ENCODE data around the gene MEIKIN.

The MEIKIN gene

GRCh38 chr5:131973089-131973712, 27.7 kb upstream of the MEIKIN start:
- no peak for DNase-seq

DNA sequence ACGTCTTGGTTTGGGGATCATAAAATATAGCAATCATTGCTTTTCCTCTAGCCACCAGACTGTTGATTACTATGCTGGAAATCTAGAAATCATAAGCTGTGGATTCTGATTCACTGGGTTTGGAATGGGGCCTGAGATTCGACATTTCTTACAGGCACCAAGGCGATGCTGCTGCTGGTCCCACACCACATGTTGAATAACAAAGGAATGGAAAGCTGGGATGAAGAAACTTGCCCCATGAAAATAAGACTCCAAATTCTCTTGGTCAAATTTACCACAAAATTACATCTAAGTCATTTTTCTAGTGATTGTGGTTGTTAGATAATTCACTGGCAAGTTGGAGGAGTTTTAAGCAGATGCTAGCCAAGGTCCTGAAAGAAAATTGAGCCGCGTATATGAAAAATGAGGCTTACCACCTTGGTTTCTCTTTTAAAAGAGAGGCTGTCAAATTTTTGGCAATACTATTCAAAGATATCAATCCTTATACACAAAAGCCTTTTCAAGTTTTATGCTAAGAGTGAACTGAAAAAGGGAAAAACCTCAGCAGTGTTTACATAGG, 23.0 kb upstream of the MEIKIN start:
- no peak for DNase-seq

GRCh38 chr5:131966551-131966950, 21.1 kb upstream of the MEIKIN start:
- DNase-seq = no peak

GRCh38 chr5:131965826-131966415, 20.5 kb upstream of the MEIKIN start:
- no peak for DNase-seq

DNA sequence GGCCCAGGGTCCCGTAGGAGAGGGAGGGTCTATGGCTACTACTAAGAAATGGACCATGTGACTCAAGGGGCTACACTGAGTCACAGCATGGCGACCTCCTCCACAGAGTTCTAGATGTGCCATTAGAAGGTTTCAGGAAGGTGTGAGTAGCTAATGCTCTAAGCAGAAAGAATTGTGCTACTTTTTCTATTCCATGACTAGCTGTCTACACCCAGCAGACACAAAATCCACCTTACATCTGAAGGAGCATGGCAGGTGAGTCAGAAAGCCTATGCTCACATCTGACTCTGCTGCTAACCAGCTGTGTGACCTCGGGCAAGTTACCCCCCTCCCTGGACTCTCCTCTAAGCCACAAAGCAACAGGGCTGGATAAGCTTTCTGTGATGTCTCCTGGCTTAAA, 14.4 kb upstream of the MEIKIN start:
- DNase-seq = no peak

DNA sequence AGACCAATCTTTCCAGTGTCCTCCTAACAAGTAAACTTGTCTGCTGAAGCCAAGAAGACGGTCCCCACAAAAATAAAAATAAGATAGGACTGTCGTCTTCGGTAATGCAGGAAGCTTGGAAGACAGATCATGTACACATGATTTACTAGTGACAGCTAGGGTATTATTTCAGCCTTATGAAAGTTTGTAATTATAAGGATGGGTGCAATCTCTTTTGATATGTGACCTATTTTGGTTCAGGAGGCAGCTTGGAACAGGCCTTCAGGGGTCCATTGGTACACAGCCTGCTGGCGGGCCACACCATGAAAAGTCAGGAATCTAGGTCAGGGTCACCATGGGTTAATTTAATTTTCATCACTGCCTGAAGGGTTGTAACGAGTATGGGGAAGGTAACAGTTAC, 13.7 kb upstream of the MEIKIN start:
- no peak for DNase-seq

- DNase-seq = no peak
Measured at GRCh38 chr5:131957721-131958441, 12.4 kb upstream of the MEIKIN start.

DNA sequence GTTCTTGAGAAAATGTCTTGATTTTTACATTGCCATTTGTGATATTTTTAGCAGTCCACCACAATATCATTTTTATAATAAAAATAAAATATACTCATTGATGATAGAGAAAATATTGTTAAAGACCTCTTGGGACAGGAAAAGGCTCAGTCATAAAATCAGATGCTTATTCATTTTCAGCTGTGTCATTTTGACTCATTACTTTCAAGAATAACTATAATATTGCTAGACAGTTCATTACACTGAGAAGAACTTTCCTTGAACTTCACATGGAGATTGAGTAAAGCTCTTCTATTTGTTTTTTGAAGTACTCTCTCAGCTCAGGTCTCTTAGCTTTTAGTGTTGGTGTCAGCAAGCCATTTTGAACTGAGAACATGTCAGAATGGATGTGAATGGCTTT, 8.5 kb upstream of the MEIKIN start:
- DNase-seq = no peak

- no peak for DNase-seq
Measured at GRCh38 chr5:131952301-131952857, 6.9 kb upstream of the MEIKIN start.

GRCh38 chr5:131950706-131951105, 5.2 kb upstream of the MEIKIN start:
- DNase-seq = no peak

DNA sequence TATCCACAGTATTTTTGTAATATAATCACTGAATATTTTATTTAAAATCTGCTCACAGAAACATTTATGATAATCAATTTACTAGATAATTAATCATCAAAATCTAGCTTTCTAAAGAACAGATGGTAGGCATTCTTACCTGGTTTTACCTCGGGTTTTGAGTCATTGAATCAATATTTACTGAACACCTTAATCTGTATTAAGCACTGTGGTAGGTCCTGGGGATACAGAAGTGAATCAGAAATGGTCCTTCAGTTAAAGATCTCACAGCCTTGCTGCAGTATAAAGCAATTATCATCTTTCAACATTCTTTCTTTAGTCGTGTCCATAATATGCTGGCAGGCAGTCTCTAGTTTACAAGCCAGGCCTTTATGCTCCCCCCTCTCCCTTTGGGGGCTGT, 2.0 kb upstream of the MEIKIN start:
- no peak for DNase-seq

DNA sequence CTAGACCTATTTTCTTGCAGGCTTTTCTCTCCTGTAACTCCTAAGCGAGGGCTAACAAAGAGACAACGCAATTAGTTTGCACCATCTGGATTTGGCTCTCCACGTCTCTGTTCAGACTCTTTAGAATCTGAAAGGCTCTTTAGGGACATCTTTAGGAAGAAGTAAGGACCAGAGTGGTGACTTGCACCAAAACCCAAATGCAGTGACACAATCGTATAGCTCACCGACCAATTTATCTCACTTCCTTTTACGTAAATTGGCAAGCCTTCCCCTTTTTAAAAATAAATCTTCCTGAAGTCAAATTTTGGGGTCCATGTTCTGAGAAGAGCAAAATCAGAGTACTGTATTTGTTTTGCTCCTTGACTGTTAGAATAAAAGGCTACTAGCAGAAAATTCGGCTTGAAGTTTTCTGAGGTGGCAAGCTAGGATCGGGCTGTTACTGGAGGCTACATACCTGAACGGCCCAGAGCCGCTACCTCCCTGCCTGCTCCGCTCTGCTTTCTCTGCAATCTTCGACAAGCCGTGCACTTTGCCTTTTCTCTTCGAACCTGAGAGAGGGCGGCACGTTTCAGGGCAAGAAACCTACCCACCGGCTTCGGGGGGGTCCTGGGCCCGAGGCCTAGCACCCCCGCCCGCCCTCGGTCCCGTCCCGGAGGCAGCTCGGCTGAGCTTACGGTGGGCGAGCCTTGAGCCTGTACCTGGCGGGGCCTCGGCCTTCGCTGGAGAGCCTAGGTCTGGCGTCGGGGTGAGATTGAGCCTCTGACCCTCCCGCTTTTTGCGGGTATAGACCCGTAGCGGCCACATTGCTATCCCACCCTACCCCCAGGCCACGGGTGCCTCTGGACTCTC, 537 bp downstream of the MEIKIN start:
- no peak for DNase-seq

GRCh38 chr5:131943916-131944315, 1.5 kb downstream of the MEIKIN start:
- DNase-seq = no peak

DNA sequence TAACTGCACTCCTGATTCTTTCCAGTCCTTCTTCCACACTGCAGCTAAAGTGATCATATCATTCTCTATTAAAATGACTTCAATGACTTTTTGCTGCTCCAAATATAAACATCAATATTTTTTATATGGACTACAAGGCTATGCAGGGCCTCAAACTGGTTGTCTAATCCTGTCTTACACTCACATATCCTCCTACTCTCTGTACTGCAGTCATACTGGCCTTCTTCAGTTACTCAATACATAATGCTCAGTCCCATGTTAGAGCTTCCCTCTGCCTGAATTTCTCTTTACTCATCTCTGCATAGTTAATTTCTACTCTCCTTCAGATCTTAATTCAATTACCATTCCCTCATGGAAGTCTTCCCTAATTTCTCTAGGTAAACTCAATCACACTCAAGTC, 3.4 kb downstream of the MEIKIN start:
- no peak for DNase-seq

- no peak for DNase-seq
Measured at GRCh38 chr5:131939690-131940345, 5.6 kb downstream of the MEIKIN start.

GRCh38 chr5:131932235-131932634, 13.2 kb downstream of the MEIKIN start:
- no peak for DNase-seq

GRCh38 chr5:131928957-131929356, 16.5 kb downstream of the MEIKIN start:
- no peak for DNase-seq

GRCh38 chr5:131926168-131926567, 19.3 kb downstream of the MEIKIN start:
- DNase-seq = no peak

- no peak for DNase-seq
Measured at GRCh38 chr5:131916481-131916880, 29.0 kb downstream of the MEIKIN start.

- DNase-seq = no peak
Measured at GRCh38 chr5:131914472-131914871, 31.0 kb downstream of the MEIKIN start.

DNA sequence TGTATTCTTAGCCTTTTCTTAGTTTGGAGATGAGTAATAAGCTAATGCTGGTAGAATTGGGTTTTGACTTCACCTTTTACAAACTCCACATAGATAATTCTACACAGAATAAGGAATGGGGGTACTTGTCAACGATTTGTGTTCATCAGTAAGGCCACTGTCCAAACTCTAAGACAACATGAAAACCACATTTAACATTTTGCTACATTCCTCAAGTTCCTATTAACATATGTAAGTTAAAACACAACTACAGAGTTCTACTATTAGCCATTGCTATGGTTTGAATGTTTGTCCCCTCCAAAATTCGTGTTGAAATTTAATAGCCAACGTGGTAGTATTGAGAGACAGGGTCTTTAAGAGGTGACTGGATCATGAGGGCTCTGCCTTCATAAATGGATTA, 31.9 kb downstream of the MEIKIN start:
- no peak for DNase-seq

- DNase-seq = no peak
Measured at GRCh38 chr5:131906668-131907067, 38.8 kb downstream of the MEIKIN start.

All from cerebellar nuclear complex (tissue), 1 donor.